Right cardiac atrium (tissue), 5 donors: Measurements from ENCODE around the gene ALPG. TPM values are rescaled to one million over a fixed set of nuclear protein-coding genes. Genes with fewer than 3 reads are reported as not detected.
"Not testable (repeated sequence)": the region's sequence is repeated elsewhere in the genome, so short reads cannot be mapped to it uniquely, and the experiment has no call there.

Experiments
- ATAC-seq, 2 donors: fragments of 200-7000 bp; cut with Tn5 transposase; one replicate each; pipeline versions ENCODE4 v1.8.0 to v1.9.1; 2020; ENCODE audit warnings: moderate library complexity in 2 of 2, mild to moderate bottlenecking in 1 of 2
- DNase-seq, 3 donors: peaks; one replicate each; pipeline ENCODE4 v3.0.0-alpha.2; 2020
- H3K27ac ChIP-seq: one replicate; pipeline ENCODE4 v1.5.1; 2013; ENCODE audit warnings: mild to moderate bottlenecking, low read length, control low read depth, moderate library complexity
- H3K27me3 ChIP-seq: one replicate; pipeline ENCODE4 v1.6.1; 2013; ENCODE audit not compliant: control insufficient read depth, insufficient read depth
- H3K4me1 ChIP-seq: one replicate; pipeline ENCODE4 v1.6.1; 2013; ENCODE audit warnings: low read length; ENCODE audit not compliant: control insufficient read depth, insufficient read depth
- H3K4me3 ChIP-seq: one replicate; pipeline ENCODE4 v1.5.1; 2013; ENCODE audit warnings: low read length, control low read depth
- H3K9me3 ChIP-seq: one replicate; pipeline ENCODE4 v1.6.1; 2013; ENCODE audit warnings: low read length; ENCODE audit not compliant: control insufficient read depth
- WGBS: extraction: QIAGEN DNeasy Blood & Tissue Kit; methylation state at CpG from one replicate; pipeline ENCODE4 v1.1.7; 2013; 5-methylcytosine and 5-hydroxymethylcytosine counted together
- intact Hi-C, 4 donors: fragments of 100-400 bp; cut with DNase I; formaldehyde crosslinking; loops; one replicate each; pipeline versions ENCODE4 v1.11.0 to v1.14.0; 2022 to 2023
- polyA plus RNA-seq: library from polyadenylated mRNA; stranded (reverse); fragments of 200-250 nt; gene quantifications from one replicate; pipeline ENCODE4 v1.2.3, GENCODE V29; 2013
- total RNA-seq, 4 donors: library from RNA; stranded (reverse); fragmentation: NEBNext Ultra II Directional; extraction: Animal tissue kit (Norgen Biotek cat#: 25700); gene quantifications; one replicate each; pipeline ENCODE4 v1.2.1, GENCODE V29; 2021
- donor health status: healthy with polysubstance abuse.
- donor health status: DM: no; HTN: yes; CAD: no.
- donor health status: DM: no; HTN: no; CAD: no.
- donor health status: DM: no; HTN: yes; CAD: no; lungs with severe emphysema.
- donor health status: DM: yes; HTN: yes; CAD: no.

ALPG gene
- total and polyA plus RNA-seq, 5 donors = not detected

GRCh38 chr2:232377841-232378734 lies 28.6 kb upstream of the ALPG start:
- no peak for DNase-seq

DNA sequence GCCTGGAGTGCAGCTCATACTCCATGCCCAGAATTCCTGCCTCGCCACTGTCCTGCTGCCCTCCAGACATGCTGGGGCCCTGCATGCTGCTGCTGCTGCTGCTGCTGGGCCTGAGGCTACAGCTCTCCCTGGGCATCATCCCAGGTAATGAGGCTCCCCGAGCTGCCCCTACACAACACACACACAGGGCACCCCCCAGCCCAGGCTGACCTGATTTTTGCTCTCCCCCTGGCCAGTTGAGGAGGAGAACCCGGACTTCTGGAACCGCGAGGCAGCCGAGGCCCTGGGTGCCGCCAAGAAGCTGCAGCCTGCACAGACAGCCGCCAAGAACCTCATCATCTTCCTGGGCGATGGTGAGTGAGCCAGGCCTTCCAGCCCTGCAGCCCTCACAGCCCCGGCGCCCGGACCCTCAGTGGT lies 27.9 kb upstream of the ALPG start, which contains the start of gene ALPP:
Gene ALPP, plus strand, starts transcription at position 17 of the 417 bp plus-strand sequence. Its CDS starts 52 bp downstream, at position 69.
- H3K4me3 ChIP-seq, H3K27ac ChIP-seq, ATAC-seq, H3K27me3 ChIP-seq, H3K4me1 ChIP-seq, intact Hi-C loops, DNase-seq, H3K9me3 ChIP-seq: not testable (repeated sequence)
- WGBS = 81% methylated on average over 12 of the region's 12 CpGs

More at GRCh38 chr2:232377841-232378734, 28.6 kb upstream of the ALPG start:
- H3K4me3 ChIP-seq = no peak overlapping the region
- H3K27me3 ChIP-seq = no peaks in the 10 kb centered on the region
- H3K27ac ChIP-seq = no peak overlapping the region
- WGBS = 78% methylated on average over 17 of the region's 17 CpGs
- no peaks in the 10 kb centered on the region for H3K9me3 ChIP-seq
- no peaks in the 10 kb centered on the region for H3K4me1 ChIP-seq
- no peak for ATAC-seq
- intact Hi-C loops = no loop called here

DNA sequence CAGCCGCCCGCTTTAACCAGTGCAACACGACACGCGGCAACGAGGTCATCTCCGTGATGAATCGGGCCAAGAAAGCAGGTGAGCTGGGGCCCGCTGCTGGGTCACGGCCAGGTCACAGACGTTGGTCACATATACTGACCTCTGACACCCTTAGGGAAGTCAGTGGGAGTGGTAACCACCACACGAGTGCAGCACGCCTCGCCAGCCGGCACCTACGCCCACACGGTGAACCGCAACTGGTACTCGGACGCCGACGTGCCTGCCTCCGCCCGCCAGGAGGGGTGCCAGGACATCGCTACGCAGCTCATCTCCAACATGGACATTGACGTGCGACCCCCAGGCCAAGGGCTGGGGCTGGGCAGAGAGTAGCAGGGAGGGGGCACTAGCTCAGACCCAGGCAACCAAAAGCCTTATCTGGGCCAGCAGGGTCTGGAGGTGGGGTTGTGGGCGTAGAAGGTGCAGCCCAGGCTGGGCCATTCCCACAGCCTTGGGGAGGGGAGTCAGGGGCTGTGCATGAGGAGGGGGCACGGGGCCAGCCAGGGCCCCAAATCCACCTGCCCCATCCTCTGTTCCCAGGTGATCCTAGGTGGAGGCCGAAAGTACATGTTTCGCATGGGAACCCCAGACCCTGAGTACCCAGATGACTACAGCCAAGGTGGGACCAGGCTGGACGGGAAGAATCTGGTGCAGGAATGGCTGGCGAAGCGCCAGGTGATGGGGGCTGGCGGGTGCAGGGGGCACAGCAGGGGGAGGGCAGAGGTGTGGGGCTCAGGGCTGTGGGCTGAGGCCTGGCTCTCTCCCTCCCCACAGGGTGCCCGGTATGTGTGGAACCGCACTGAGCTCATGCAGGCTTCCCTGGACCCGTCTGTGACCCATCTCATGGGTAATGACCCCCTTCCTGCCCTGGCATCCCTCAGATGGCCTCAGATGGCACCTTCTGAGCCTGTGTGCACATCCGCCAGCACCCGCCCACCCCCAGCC lies 26.7 kb upstream of the ALPG start:
- DNase-seq, H3K27ac ChIP-seq, intact Hi-C loops, H3K4me1 ChIP-seq, H3K4me3 ChIP-seq, ATAC-seq, H3K27me3 ChIP-seq, H3K9me3 ChIP-seq: not testable (repeated sequence)
- WGBS = 84% methylated on average over 39 of the region's 41 CpGs

DNA sequence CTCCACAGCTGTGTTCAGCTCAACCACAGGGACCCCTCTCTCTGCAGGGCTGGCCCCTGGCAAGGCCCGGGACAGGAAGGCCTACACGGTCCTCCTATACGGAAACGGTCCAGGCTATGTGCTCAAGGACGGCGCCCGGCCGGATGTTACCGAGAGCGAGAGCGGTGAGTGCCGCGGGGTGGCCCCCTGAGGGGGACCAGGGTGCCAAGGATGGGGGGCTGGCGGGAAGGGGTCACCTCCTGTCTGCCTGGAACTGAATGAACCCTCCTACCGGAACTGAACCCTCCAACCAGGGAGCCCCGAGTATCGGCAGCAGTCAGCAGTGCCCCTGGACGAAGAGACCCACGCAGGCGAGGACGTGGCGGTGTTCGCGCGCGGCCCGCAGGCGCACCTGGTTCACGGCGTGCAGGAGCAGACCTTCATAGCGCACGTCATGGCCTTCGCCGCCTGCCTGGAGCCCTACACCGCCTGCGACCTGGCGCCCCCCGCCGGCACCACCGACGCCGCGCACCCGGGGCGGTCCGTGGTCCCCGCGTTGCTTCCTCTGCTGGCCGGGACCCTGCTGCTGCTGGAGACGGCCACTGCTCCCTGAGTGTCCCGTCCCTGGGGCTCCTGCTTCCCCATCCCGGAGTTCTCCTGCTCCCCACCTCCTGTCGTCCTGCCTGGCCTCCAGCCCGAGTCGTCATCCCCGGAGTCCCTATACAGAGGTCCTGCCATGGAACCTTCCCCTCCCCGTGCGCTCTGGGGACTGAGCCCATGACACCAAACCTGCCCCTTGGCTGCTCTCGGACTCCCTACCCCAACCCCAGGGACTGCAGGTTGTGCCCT lies 25.2 kb upstream of the ALPG start:
- WGBS = 21% methylated on average over 57 of the region's 59 CpGs
- H3K27ac ChIP-seq, intact Hi-C loops, H3K27me3 ChIP-seq, DNase-seq, H3K9me3 ChIP-seq, H3K4me1 ChIP-seq, H3K4me3 ChIP-seq: not testable (repeated sequence)
- ATAC-seq = peak; percentile 10 to 19

- no peak overlapping the region for H3K4me3 ChIP-seq
- H3K9me3 ChIP-seq = no peaks in the 10 kb centered on the region
- no peak overlapping the region for H3K27ac ChIP-seq
- no peaks in the 10 kb centered on the region for H3K27me3 ChIP-seq
- intact Hi-C loops = no loop called here
- WGBS = 40% methylated on average over 18 of the region's 18 CpGs
- no peaks in the 10 kb centered on the region for H3K4me1 ChIP-seq
- DNase-seq = no peak
- ATAC-seq = no peak
These were observed 24.1 kb upstream of the ALPG start for GRCh38 chr2:232382331-232383225.

GRCh38 chr2:232384466-232384865 lies 22.2 kb upstream of the ALPG start:
- Histone ChIP-seq H3K9me3 (no peaks in the 10 kb centered on the region), H3K4me1 (no peaks in the 10 kb centered on the region), H3K4me3 (no peak overlapping the region), H3K27me3 (no peaks in the 10 kb centered on the region), H3K27ac (no peak overlapping the region)
- ATAC-seq = no peak
- no peak for DNase-seq
- intact Hi-C loops = no loop called here
- WGBS = 85% methylated on average over 1 of the region's 1 CpG

DNA sequence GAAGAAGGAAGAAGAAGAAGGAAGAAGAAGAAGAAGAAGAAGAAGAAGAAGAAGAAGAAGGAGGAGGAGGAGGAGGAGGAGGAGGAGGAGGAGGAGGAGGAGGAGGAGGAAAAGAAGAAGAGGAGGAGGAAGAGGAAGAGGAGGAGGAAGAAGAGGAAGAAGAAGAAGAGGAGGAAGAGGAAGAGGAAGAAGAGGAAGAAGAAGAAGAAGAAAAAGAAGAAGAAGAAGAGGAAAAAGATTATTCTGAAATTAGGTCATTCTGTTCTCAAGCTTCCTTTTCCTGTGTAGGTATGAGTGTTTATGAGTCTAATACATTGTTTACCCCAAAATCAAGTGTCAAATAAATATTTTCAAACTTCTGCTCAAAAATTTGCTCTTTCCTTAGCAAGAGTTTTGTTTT lies 21.6 kb upstream of the ALPG start:
- H3K4me3 ChIP-seq, ATAC-seq, H3K9me3 ChIP-seq, H3K27ac ChIP-seq, intact Hi-C loops, H3K4me1 ChIP-seq, H3K27me3 ChIP-seq, DNase-seq: not testable (repeated sequence)

GRCh38 chr2:232385660-232386489 lies 20.8 kb upstream of the ALPG start:
- Histone ChIP-seq H3K27ac (no peak overlapping the region), H3K4me1 (no peaks in the 10 kb centered on the region), H3K4me3 (no peak overlapping the region), H3K27me3 (no peaks in the 10 kb centered on the region), H3K9me3 (no peaks in the 10 kb centered on the region)
- ATAC-seq (no peak), DNase-seq (no peak)
- intact Hi-C loops = no loop called here
- WGBS = 14% methylated on average over 24 of the region's 24 CpGs

- no peaks in the 10 kb centered on the region for H3K4me1 ChIP-seq
- WGBS = 11% methylated on average over 23 of the region's 23 CpGs
- no peak overlapping the region for H3K27ac ChIP-seq
- H3K9me3 ChIP-seq = no peaks in the 10 kb centered on the region
- ATAC-seq (no peak), DNase-seq (no peak)
- no peaks in the 10 kb centered on the region for H3K27me3 ChIP-seq
- intact Hi-C loops = no loop called here
- H3K4me3 ChIP-seq = no peak overlapping the region
These were observed 20.2 kb upstream of the ALPG start for GRCh38 chr2:232386490-232386739.
